ENCODE measurements around the gene CNTROB.

GRCh38 chr17:7884581-7885366 is 47.2 kb upstream of the CNTROB start:
- TF ChIP-seq CTCF (IDR thresholded peaks at IDR 0.05): no peak
- TF ChIP-seq POLR2A (IDR thresholded peaks at IDR 0.05): no peak

All from body of pancreas (tissue), 4 donors.